ENCODE measurements around the gene CNKSR3.

DNA sequence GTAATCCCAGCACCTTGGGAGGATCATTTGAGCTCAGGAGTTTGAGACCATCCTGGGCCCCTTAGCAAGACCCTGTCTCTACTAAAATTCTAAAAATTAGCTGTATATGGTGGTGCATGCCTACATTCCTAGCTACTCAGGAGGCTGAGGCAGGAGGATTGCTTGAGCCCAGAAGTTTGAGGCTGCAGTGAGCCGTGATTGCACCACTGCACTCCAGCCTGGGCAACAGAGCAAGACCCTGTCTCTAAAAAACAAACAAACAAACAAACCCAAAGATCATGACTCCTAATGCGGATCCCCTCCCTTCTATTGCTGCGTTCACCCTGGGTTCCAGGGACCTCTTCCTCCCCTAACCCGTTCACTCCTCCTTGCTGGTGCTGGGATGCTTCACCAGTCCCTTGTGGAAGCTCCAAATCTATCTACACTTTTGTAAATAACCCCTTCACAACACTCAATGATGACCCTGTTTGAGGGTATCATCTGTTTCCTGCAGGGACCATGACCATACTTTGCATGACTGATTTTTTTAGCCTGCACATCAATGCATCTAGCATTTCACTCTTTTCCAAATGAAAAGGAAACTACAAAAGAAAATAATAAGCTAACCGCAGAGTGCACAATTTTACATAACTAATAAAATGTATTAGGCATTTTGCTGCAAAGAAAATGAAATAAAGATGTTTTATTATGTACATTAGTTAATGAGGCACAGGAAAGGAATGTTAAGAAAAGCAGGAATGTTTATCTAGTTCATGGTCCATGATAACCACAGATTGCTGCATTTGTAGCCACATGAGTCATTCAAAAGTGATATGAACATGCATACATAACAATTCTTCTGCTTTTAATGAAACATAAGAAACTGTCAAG lies 123.4 kb downstream of the CNKSR3 start:
- no peak for TF ChIP-seq CTCF (IDR thresholded peaks at IDR 0.05)
- no peak for TF ChIP-seq EZH2 (IDR thresholded peaks at IDR 0.05)
- TF ChIP-seq EZH2phosphoT487 (IDR thresholded peaks at IDR 0.05), result no peak
